Measurements from ENCODE around the gene ATXN7L1.

The ATXN7L1 gene

GRCh38 chr7:105841866-105842265, 34.5 kb downstream of the ATXN7L1 start:
- Histone ChIP-seq H3K9me3 (ENCODE audit: control insufficient read depth in 1 of 2, low read length in 2 of 2) (no peaks in the 10 kb centered on the region), H3K27me3 (ENCODE audit: control insufficient read depth in 1 of 2, insufficient read depth in 2 of 2, low read length in 2 of 2) (no peaks in the 10 kb centered on the region), H3K4me3 (ENCODE audit: low read depth in 1 of 2, low read length in 2 of 2) (no peak overlapping the region), H3K27ac (ENCODE audit: low read depth, low read length) (no peak overlapping the region), H3K9ac (ENCODE audit: low read depth in 1 of 2, low read length in 2 of 2) (no peak overlapping the region), H3K36me3 (ENCODE audit: control insufficient read depth in 1 of 2, insufficient read depth in 2 of 2, low read length in 2 of 2) (no peaks in the 10 kb centered on the region), H3K4me1 (ENCODE audit: control insufficient read depth in 1 of 2, insufficient read depth in 2 of 2, low read length in 2 of 2) (peaks cover 12 to 15% of the 10 kb centered on the region in 2 donors)

- Histone ChIP-seq H3K36me3 (ENCODE audit: control insufficient read depth in 1 of 2, insufficient read depth in 2 of 2, low read length in 2 of 2) (no peaks in the 10 kb centered on the region), H3K4me1 (ENCODE audit: control insufficient read depth in 1 of 2, insufficient read depth in 2 of 2, low read length in 2 of 2) (peaks cover 12 to 15% of the 10 kb centered on the region in 2 donors), H3K27ac (ENCODE audit: low read depth, low read length) (no peak overlapping the region), H3K9me3 (ENCODE audit: control insufficient read depth in 1 of 2, low read length in 2 of 2) (no peaks in the 10 kb centered on the region), H3K4me3 (ENCODE audit: low read depth in 1 of 2, low read length in 2 of 2) (no peak overlapping the region), H3K27me3 (ENCODE audit: control insufficient read depth in 1 of 2, insufficient read depth in 2 of 2, low read length in 2 of 2) (no peaks in the 10 kb centered on the region), H3K9ac (ENCODE audit: low read depth in 1 of 2, low read length in 2 of 2) (no peak overlapping the region)
Measured at GRCh38 chr7:105840981-105841749, 35.2 kb downstream of the ATXN7L1 start.

GRCh38 chr7:105839266-105839665, 37.1 kb downstream of the ATXN7L1 start:
- no peaks in the 10 kb centered on the region for H3K36me3 ChIP-seq (ENCODE audit: control insufficient read depth in 1 of 2, insufficient read depth in 2 of 2, low read length in 2 of 2)
- no peaks in the 10 kb centered on the region for H3K27me3 ChIP-seq (ENCODE audit: control insufficient read depth in 1 of 2, insufficient read depth in 2 of 2, low read length in 2 of 2)
- H3K4me3 ChIP-seq (ENCODE audit: low read depth in 1 of 2, low read length in 2 of 2): no peak overlapping the region
- H3K9ac ChIP-seq (ENCODE audit: low read depth in 1 of 2, low read length in 2 of 2): no peak overlapping the region
- H3K27ac ChIP-seq (ENCODE audit: low read depth, low read length): no peak overlapping the region
- H3K4me1 ChIP-seq (ENCODE audit: control insufficient read depth in 1 of 2, insufficient read depth in 2 of 2, low read length in 2 of 2): peaks cover 12 to 15% of the 10 kb centered on the region in 2 donors
- no peaks in the 10 kb centered on the region for H3K9me3 ChIP-seq (ENCODE audit: control insufficient read depth in 1 of 2, low read length in 2 of 2)

- H3K4me3 ChIP-seq (ENCODE audit: low read depth in 1 of 2, low read length in 2 of 2): no peak overlapping the region
- H3K36me3 ChIP-seq (ENCODE audit: control insufficient read depth in 1 of 2, insufficient read depth in 2 of 2, low read length in 2 of 2): no peaks in the 10 kb centered on the region
- H3K9ac ChIP-seq (ENCODE audit: low read depth in 1 of 2, low read length in 2 of 2): no peak overlapping the region
- H3K4me1 ChIP-seq (ENCODE audit: control insufficient read depth in 1 of 2, insufficient read depth in 2 of 2, low read length in 2 of 2): peaks cover 12 to 15% of the 10 kb centered on the region in 2 donors
- no peaks in the 10 kb centered on the region for H3K27me3 ChIP-seq (ENCODE audit: control insufficient read depth in 1 of 2, insufficient read depth in 2 of 2, low read length in 2 of 2)
- no peaks in the 10 kb centered on the region for H3K9me3 ChIP-seq (ENCODE audit: control insufficient read depth in 1 of 2, low read length in 2 of 2)
- H3K27ac ChIP-seq (ENCODE audit: low read depth, low read length): no peak overlapping the region
Measured at GRCh38 chr7:105838627-105839231, 37.7 kb downstream of the ATXN7L1 start.

GRCh38 chr7:105837765-105838626, 38.4 kb downstream of the ATXN7L1 start:
- no peak overlapping the region for H3K9ac ChIP-seq (ENCODE audit: low read depth in 1 of 2, low read length in 2 of 2)
- H3K9me3 ChIP-seq (ENCODE audit: control insufficient read depth in 1 of 2, low read length in 2 of 2): no peaks in the 10 kb centered on the region

GRCh38 chr7:105835441-105835840, 41.0 kb downstream of the ATXN7L1 start:
- no peaks in the 10 kb centered on the region for H3K9me3 ChIP-seq (ENCODE audit: control insufficient read depth in 1 of 2, low read length in 2 of 2)
- peaks cover 17 to 24% of the 10 kb centered on the region in 2 donors for H3K4me1 ChIP-seq (ENCODE audit: control insufficient read depth in 1 of 2, insufficient read depth in 2 of 2, low read length in 2 of 2)
- H3K27me3 ChIP-seq (ENCODE audit: control insufficient read depth in 1 of 2, insufficient read depth in 2 of 2, low read length in 2 of 2): no peaks in the 10 kb centered on the region
- no peak overlapping the region for H3K27ac ChIP-seq (ENCODE audit: low read depth, low read length)
- H3K9ac ChIP-seq (ENCODE audit: low read depth in 1 of 2, low read length in 2 of 2): no peak overlapping the region
- no peak overlapping the region for H3K4me3 ChIP-seq (ENCODE audit: low read depth in 1 of 2, low read length in 2 of 2)
- no peaks in the 10 kb centered on the region for H3K36me3 ChIP-seq (ENCODE audit: control insufficient read depth in 1 of 2, insufficient read depth in 2 of 2, low read length in 2 of 2)

More at GRCh38 chr7:105837765-105838626, 38.4 kb downstream of the ATXN7L1 start:
- Histone ChIP-seq H3K27ac (ENCODE audit: low read depth, low read length) (no peak overlapping the region), H3K27me3 (ENCODE audit: control insufficient read depth in 1 of 2, insufficient read depth in 2 of 2, low read length in 2 of 2) (no peaks in the 10 kb centered on the region), H3K36me3 (ENCODE audit: control insufficient read depth in 1 of 2, insufficient read depth in 2 of 2, low read length in 2 of 2) (no peaks in the 10 kb centered on the region), H3K4me1 (ENCODE audit: control insufficient read depth in 1 of 2, insufficient read depth in 2 of 2, low read length in 2 of 2) (peaks cover 12 to 15% of the 10 kb centered on the region in 2 donors), H3K4me3 (ENCODE audit: low read depth in 1 of 2, low read length in 2 of 2) (no peak overlapping the region)

- peaks cover 4 to 10% of the 10 kb centered on the region in 2 donors for H3K4me1 ChIP-seq (ENCODE audit: control insufficient read depth in 1 of 2, insufficient read depth in 2 of 2, low read length in 2 of 2)
- no peaks in the 10 kb centered on the region for H3K27me3 ChIP-seq (ENCODE audit: control insufficient read depth in 1 of 2, insufficient read depth in 2 of 2, low read length in 2 of 2)
- no peak overlapping the region for H3K9ac ChIP-seq (ENCODE audit: low read depth in 1 of 2, low read length in 2 of 2)
- no peaks in the 10 kb centered on the region for H3K9me3 ChIP-seq (ENCODE audit: control insufficient read depth in 1 of 2, low read length in 2 of 2)
- H3K36me3 ChIP-seq (ENCODE audit: control insufficient read depth in 1 of 2, insufficient read depth in 2 of 2, low read length in 2 of 2): no peaks in the 10 kb centered on the region
- H3K27ac ChIP-seq (ENCODE audit: low read depth, low read length): no peak overlapping the region
- H3K4me3 ChIP-seq (ENCODE audit: low read depth in 1 of 2, low read length in 2 of 2): no peak overlapping the region
Measured at GRCh38 chr7:105831824-105832535, 44.4 kb downstream of the ATXN7L1 start.

GRCh38 chr7:105831302-105831620, 45.1 kb downstream of the ATXN7L1 start:
- no peak overlapping the region for H3K9ac ChIP-seq (ENCODE audit: low read depth in 1 of 2, low read length in 2 of 2)
- H3K4me1 ChIP-seq (ENCODE audit: control insufficient read depth in 1 of 2, insufficient read depth in 2 of 2, low read length in 2 of 2): peaks cover 4 to 10% of the 10 kb centered on the region in 2 donors
- no peaks in the 10 kb centered on the region for H3K9me3 ChIP-seq (ENCODE audit: control insufficient read depth in 1 of 2, low read length in 2 of 2)
- no peaks in the 10 kb centered on the region for H3K36me3 ChIP-seq (ENCODE audit: control insufficient read depth in 1 of 2, insufficient read depth in 2 of 2, low read length in 2 of 2)
- no peak overlapping the region for H3K27ac ChIP-seq (ENCODE audit: low read depth, low read length)
- H3K4me3 ChIP-seq (ENCODE audit: low read depth in 1 of 2, low read length in 2 of 2): no peak overlapping the region
- no peaks in the 10 kb centered on the region for H3K27me3 ChIP-seq (ENCODE audit: control insufficient read depth in 1 of 2, insufficient read depth in 2 of 2, low read length in 2 of 2)

GRCh38 chr7:105830405-105831301, 45.7 kb downstream of the ATXN7L1 start:
- Histone ChIP-seq H3K9ac (ENCODE audit: low read depth in 1 of 2, low read length in 2 of 2) (no peak overlapping the region), H3K4me1 (ENCODE audit: control insufficient read depth in 1 of 2, insufficient read depth in 2 of 2, low read length in 2 of 2) (peaks cover 4 to 10% of the 10 kb centered on the region in 2 donors), H3K27ac (ENCODE audit: low read depth, low read length) (no peak overlapping the region), H3K27me3 (ENCODE audit: control insufficient read depth in 1 of 2, insufficient read depth in 2 of 2, low read length in 2 of 2) (no peaks in the 10 kb centered on the region), H3K36me3 (ENCODE audit: control insufficient read depth in 1 of 2, insufficient read depth in 2 of 2, low read length in 2 of 2) (no peaks in the 10 kb centered on the region), H3K4me3 (ENCODE audit: low read depth in 1 of 2, low read length in 2 of 2) (no peak overlapping the region), H3K9me3 (ENCODE audit: control insufficient read depth in 1 of 2, low read length in 2 of 2) (no peaks in the 10 kb centered on the region)

Data from duodenal mucosa (tissue), 2 donors.